ENCODE data around the gene ARL4A. TPM values are rescaled to one million over a fixed set of nuclear protein-coding genes. Genes with fewer than 3 reads are reported as not detected.

Gene ARL4A
- total and polyA plus RNA-seq, 9 of the 15 experiments (the other 6 are each of a cell fraction or from before 2014, with no cell fraction given): 118 to 688 (median 172) TPM

GRCh38 chr7:12728192-12728538 lies 40.7 kb downstream of the ARL4A start (continued):
- TF ChIP-seq ATF2 (CRISPR knock-in tag; IDR thresholded peaks at IDR 0.05) (no peak), ELF2 (CRISPR knock-in tag; IDR thresholded peaks at IDR 0.05) (peak; percentile 51; the same call in 1 of the 2 replicates), ARID2 (IDR thresholded peaks at IDR 0.05) (0 out of 2 replicates have a peak, but pooled peaks have one; percentile 12), FOSL1 (tag; conservative IDR thresholded peaks at IDR 0.05) (0 out of 2 replicates have a peak, but pooled peaks have one; percentile 1), MED1 (CRISPR knock-in tag; IDR thresholded peaks at IDR 0.05; ENCODE audit: borderline replicate concordance) (no peak), ZNF778 (CRISPR knock-in tag; IDR thresholded peaks at IDR 0.05) (no peak), MGA (IDR thresholded peaks at IDR 0.05) (no peak), RNF219 (CRISPR knock-in tag; IDR thresholded peaks at IDR 0.05) (no peak), POLR3A (IDR thresholded peaks at IDR 0.05; ENCODE audit: borderline replicate concordance, extremely low read depth, insufficient read depth, insufficient read length) (no peak), HDAC1 (IDR thresholded peaks at IDR 0.05) (no peak), BACH1 (tag; IDR thresholded peaks at IDR 0.05) (peak; percentile 57; the same call in 1 of the 2 replicates), GATAD2B (IDR thresholded peaks at IDR 0.05; ENCODE audit: borderline replicate concordance) (peak; percentile 5; the same call in 1 of the 2 replicates), SLC30A9 (CRISPR knock-in tag; IDR thresholded peaks at IDR 0.05) (no peak), COPS2 (conservative IDR thresholded peaks at IDR 0.05) (no peak)
